ENCODE results near the gene CACNG3.

The CACNG3 gene

GRCh38 chr16:24382762-24383407 lies 126.8 kb downstream of the CACNG3 start:
- no peak for DNase-seq (ENCODE audit: low spot score)
- no peak for FAIRE-seq

GRCh38 chr16:24394341-24394740 lies 138.2 kb downstream of the CACNG3 start:
- DNase-seq (ENCODE audit: low spot score) (no peak), FAIRE-seq (no peak)

GRCh38 chr16:24396350-24397271 lies 140.5 kb downstream of the CACNG3 start:
- DNase-seq (ENCODE audit: low spot score) (no peak), FAIRE-seq (no peak)

- DNase-seq (ENCODE audit: low spot score) (no peak), FAIRE-seq (no peak)
These were observed 152.9 kb downstream of the CACNG3 start for GRCh38 chr16:24409045-24409444.
